SU-DHL-6 (cell line): ENCODE measurements around the gene KSR1.

Experiments used
- CTCF ChIP-seq: fragments of 200-600 bp; sonication (generic); IDR thresholded peaks from one replicate; pipeline ENCODE4 v1.5.1; 2017; ENCODE audit warnings: antibody characterized with exemption, mild to moderate bottlenecking, low read length, moderate library complexity; ENCODE audit not compliant: insufficient read depth, poor library complexity, severe bottlenecking
- EZH2phosphoT487 ChIP-seq: fragments of 200-600 bp; sonication (generic), shearing (Covaris generic); conservative IDR thresholded peaks from 2 replicates; pipeline ENCODE4 v1.6.1; 2018; ENCODE audit warnings: mild to moderate bottlenecking, antibody characterized with exemption, low read length, moderate library complexity, mixed read lengths

- TF ChIP-seq CTCF: no peak
- no peak for TF ChIP-seq EZH2phosphoT487
Measured at GRCh38 chr17:27457360-27457715, 1.1 kb downstream of the KSR1 start.
